Osteoblast (primary cell): ENCODE data around the gene SMIM20. TPM values are rescaled to one million over a fixed set of nuclear protein-coding genes. Genes with fewer than 3 reads are reported as not detected.
A peak's percentile ranks its signal among the peaks of the same experiment; 100 is the strongest.

Source experiments
- DNase-seq: peaks from one replicate; pipeline ENCODE4 v3.0.0; 2011; ENCODE audit warnings: low spot score, mixed read lengths; ENCODE audit not compliant: insufficient read length; ENCODE audit errors: missing footprints
- H2AFZ ChIP-seq: 2 replicates; pipeline ENCODE4 v1.6.0; 2011; ENCODE audit warnings: mild to moderate bottlenecking, low read length
- H3K27ac ChIP-seq: 2 replicates; pipeline ENCODE4 v1.5.1; 2011; ENCODE audit warnings: mild to moderate bottlenecking, low read depth, low read length, moderate library complexity
- H3K27me3 ChIP-seq: 2 replicates; pipeline ENCODE4 v1.6.0; 2012; ENCODE audit warnings: mild to moderate bottlenecking, control low read depth, inconsistent platforms, low read length, moderate library complexity; ENCODE audit not compliant: insufficient read depth
- H3K36me3 ChIP-seq: 2 replicates; pipeline ENCODE4 v1.5.1; 2011; ENCODE audit warnings: mild to moderate bottlenecking, low read length, control low read depth, moderate library complexity; ENCODE audit not compliant: insufficient read depth
- H3K4me1 ChIP-seq: 2 replicates; pipeline ENCODE4 v1.5.1; 2011; ENCODE audit warnings: mild to moderate bottlenecking, low read length, control low read depth, moderate library complexity; ENCODE audit not compliant: insufficient read depth
- H3K4me2 ChIP-seq: 2 replicates; pipeline ENCODE4 v1.6.0; 2011; ENCODE audit warnings: mild to moderate bottlenecking, low read length; ENCODE audit not compliant: insufficient read depth
- H3K4me3 ChIP-seq: fragments of 200-600 bp; sonication (generic); 3 replicates; pipeline ENCODE4 v1.5.1; 2012; ENCODE audit warnings: mild to moderate bottlenecking, low read length, inconsistent platforms; ENCODE audit not compliant: insufficient read depth
- H3K79me2 ChIP-seq: 2 replicates; pipeline ENCODE4 v1.6.0; 2012; ENCODE audit warnings: mild to moderate bottlenecking, low read length, control low read depth, inconsistent platforms; ENCODE audit not compliant: insufficient read depth
- H3K9me3 ChIP-seq: 2 replicates; pipeline ENCODE4 v1.5.1; 2011; ENCODE audit warnings: low read depth, low read length, control low read depth
- H4K20me1 ChIP-seq: 2 replicates; pipeline ENCODE4 v1.6.0; 2012; ENCODE audit warnings: mild to moderate bottlenecking, low read length, control low read depth; ENCODE audit not compliant: insufficient read depth
- CTCF ChIP-seq: IDR thresholded peaks from 2 replicates; pipeline ENCODE4 v1.5.1; 2011; ENCODE audit warnings: mild to moderate bottlenecking, low read depth, low read length, moderate library complexity; ENCODE audit errors: extremely low read depth
- total RNA-seq: library from RNA; depleted of rRNA; stranded (reverse); fragments of >200 nt; gene quantifications from 2 replicates; pipeline ENCODE4 v1.2.3, GENCODE V29; 2012

SMIM20 gene
- total RNA-seq, 1 donor, result 34.7 TPM

GRCh38 chr4:25950461-25951389 is 36.7 kb downstream of the SMIM20 start:
- Histone ChIP-seq H3K4me1 (no peaks in the 10 kb centered on the region), H3K79me2 (no peaks in the 10 kb centered on the region), H3K27ac (no peak overlapping the region), H3K4me2 (no peak overlapping the region), H3K36me3 (no peaks in the 10 kb centered on the region), H3K9me3 (no peaks in the 10 kb centered on the region), H4K20me1 (no peaks in the 10 kb centered on the region), H3K27me3 (peaks cover 12% of the 10 kb centered on the region), H3K4me3 (no peak overlapping the region), H2AFZ (no peak overlapping the region)
- DNase-seq, result no peak
- TF ChIP-seq CTCF, result no peak

- H2AFZ ChIP-seq, result no peak overlapping the region
- H3K9me3 ChIP-seq, result no peaks in the 10 kb centered on the region
- H3K4me2 ChIP-seq, result no peak overlapping the region
- H3K36me3 ChIP-seq, result no peaks in the 10 kb centered on the region
- H4K20me1 ChIP-seq, result no peaks in the 10 kb centered on the region
- H3K27me3 ChIP-seq, result peaks cover 18% of the 10 kb centered on the region
- no peak overlapping the region for H3K4me3 ChIP-seq
- no peaks in the 10 kb centered on the region for H3K79me2 ChIP-seq
- TF ChIP-seq CTCF, result no peak
- H3K27ac ChIP-seq, result no peak overlapping the region
- no peak for DNase-seq
- H3K4me1 ChIP-seq, result no peaks in the 10 kb centered on the region
Observed at GRCh38 chr4:25951390-25951952, 37.5 kb downstream of the SMIM20 start.

GRCh38 chr4:25953740-25954139 is 39.7 kb downstream of the SMIM20 start:
- Histone ChIP-seq H3K27ac (no peak overlapping the region), H3K36me3 (no peaks in the 10 kb centered on the region), H2AFZ (no peak overlapping the region), H3K4me2 (no peak overlapping the region), H3K4me1 (no peaks in the 10 kb centered on the region), H3K27me3 (peaks cover 17% of the 10 kb centered on the region), H3K79me2 (no peaks in the 10 kb centered on the region), H3K9me3 (no peaks in the 10 kb centered on the region), H4K20me1 (no peaks in the 10 kb centered on the region), H3K4me3 (no peak overlapping the region)
- TF ChIP-seq CTCF, result no peak
- DNase-seq, result peak; percentile 86

DNA sequence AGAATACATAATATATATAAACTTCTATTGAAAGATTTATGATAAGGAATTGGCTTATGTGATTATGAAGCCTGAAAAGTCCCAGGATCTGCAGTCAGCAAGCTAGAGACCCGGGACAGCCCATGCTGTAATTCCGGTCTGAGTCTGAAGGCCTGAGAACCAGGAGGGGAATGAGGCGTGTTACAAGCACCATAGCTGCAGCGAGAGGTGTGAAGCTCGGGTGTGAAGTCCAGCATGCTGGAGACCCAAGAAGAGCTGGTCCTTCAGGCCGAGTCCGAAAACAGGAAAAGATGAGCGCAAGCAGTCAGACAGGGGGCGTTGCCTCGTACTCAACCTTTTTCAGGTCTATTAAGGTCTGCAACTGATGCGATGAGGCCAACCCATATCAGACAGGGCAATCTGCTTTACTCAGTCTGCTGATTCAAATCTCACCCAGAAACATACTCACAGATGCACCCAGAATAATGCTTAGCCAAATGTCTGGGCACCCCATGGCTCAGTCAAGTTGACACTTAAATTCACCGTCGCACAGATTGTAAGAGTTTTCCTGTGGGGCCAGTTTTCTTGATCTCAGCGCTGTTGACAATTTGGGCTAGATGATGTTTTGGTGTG is 40.4 kb downstream of the SMIM20 start:
- TF ChIP-seq CTCF, result no peak
- peaks cover 17% of the 10 kb centered on the region for H3K27me3 ChIP-seq
- no peak overlapping the region for H3K4me3 ChIP-seq
- no peak overlapping the region for H2AFZ ChIP-seq
- no peaks in the 10 kb centered on the region for H3K4me1 ChIP-seq
- no peaks in the 10 kb centered on the region for H3K9me3 ChIP-seq
- H3K79me2 ChIP-seq, result no peaks in the 10 kb centered on the region
- H4K20me1 ChIP-seq, result no peaks in the 10 kb centered on the region
- no peaks in the 10 kb centered on the region for H3K36me3 ChIP-seq
- no peak overlapping the region for H3K27ac ChIP-seq
- no peak for DNase-seq
- H3K4me2 ChIP-seq, result no peak overlapping the region
